Measurements from ENCODE around the gene MORC2. TPM values are rescaled to one million over a fixed set of nuclear protein-coding genes. Genes with fewer than 3 reads are reported as not detected.

MORC2 gene
- total and polyA plus RNA-seq, 2 of the 13 experiments (the other 11 are each of a cell fraction or from before 2014, with no cell fraction given): 11.9 to 18.3 TPM

DNA sequence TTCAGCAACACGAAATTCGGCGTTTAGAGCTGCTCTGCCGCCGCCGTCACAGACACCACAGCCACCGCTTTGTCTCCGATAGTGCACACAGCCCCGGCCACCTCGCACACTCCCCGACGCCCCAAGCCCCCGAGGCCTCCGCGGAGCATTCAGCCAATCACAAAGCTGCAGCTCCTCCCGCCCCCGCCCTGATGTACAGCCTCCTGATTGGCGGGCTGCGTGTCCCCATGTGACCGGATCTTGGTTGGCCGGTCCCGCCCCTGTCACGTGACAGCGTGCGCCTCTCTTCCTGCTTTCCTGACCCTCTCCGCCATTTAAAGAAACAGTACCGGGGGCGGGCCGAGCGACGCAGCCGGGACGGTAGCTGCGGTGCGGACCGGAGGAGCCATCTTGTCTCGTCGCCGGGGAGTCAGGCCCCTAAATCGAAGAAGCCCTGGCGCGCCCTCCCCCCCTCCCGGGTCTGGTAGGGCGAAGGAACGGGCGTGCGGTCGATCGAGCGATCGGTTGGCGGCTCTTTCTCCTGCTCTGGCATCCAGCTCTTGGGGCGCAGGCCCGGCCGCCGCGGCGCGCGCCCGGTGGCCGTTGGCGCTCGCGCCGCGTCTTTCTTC lies 454 bp upstream of the MORC2 start, which contains the start of gene TUG1 (continued):
- TF ChIP-seq, protein P1, sequence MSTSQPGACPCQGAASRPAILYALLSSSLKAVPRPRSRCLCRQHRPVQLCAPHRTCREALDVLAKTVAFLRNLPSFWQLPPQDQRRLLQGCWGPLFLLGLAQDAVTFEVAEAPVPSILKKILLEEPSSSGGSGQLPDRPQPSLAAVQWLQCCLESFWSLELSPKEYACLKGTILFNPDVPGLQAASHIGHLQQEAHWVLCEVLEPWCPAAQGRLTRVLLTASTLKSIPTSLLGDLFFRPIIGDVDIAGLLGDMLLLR (CRISPR knock-in tag; IDR thresholded peaks at IDR 0.05): peak; percentile 58; the same call in 1 of the 2 replicates
- TF ChIP-seq PITX1 (CRISPR knock-in tag; IDR thresholded peaks at IDR 0.05) (0 out of 2 replicates have a peak, but pooled peaks have one; percentile 37), NFRKB (IDR thresholded peaks at IDR 0.05) (no peak), SMAD1 (CRISPR knock-in tag; IDR thresholded peaks at IDR 0.05; ENCODE audit: borderline replicate concordance, low read depth) (no peak), RAD51 (IDR thresholded peaks at IDR 0.05; ENCODE audit: borderline replicate concordance) (peak; percentile 99), ZNF207 (IDR thresholded peaks at IDR 0.05; ENCODE audit: borderline replicate concordance) (peak; percentile 90; the same call in 1 of the 2 replicates), NCOR1 (IDR thresholded peaks at IDR 0.05; ENCODE audit: borderline replicate concordance, low read length) (no peak), KAT8 (CRISPR knock-in tag; IDR thresholded peaks at IDR 0.05) (peak; percentile 89), YY1 (IDR thresholded peaks at IDR 0.05; ENCODE audit: insufficient read depth, insufficient replicate concordance, low read depth, low read length) (peak; percentile 91), GATAD1 (CRISPR knock-in tag; IDR thresholded peaks at IDR 0.05) (peak; percentile 88), ZNF260 (CRISPR knock-in tag; IDR thresholded peaks at IDR 0.05; ENCODE audit: borderline replicate concordance, low read depth) (no peak), ZNF883 (CRISPR knock-in tag; IDR thresholded peaks at IDR 0.05; ENCODE audit: not compliant biosample characterization) (no peak), SATB2 (CRISPR knock-in tag; IDR thresholded peaks at IDR 0.05) (no peak), ATF2 (CRISPR knock-in tag; IDR thresholded peaks at IDR 0.05) (peak; percentile 27; the same call in 1 of the 2 replicates), CHD4 (IDR thresholded peaks at IDR 0.05; ENCODE audit: borderline replicate concordance, low read length) (no peak), CBFB (CRISPR knock-in tag; IDR thresholded peaks at IDR 0.05) (0 out of 2 replicates have a peak, but pooled peaks have one; percentile 2), ZKSCAN8 (CRISPR knock-in tag; IDR thresholded peaks at IDR 0.05; ENCODE audit: borderline replicate concordance) (no peak; the same call in 1 of the 2 replicates), FOXJ3 (CRISPR knock-in tag; IDR thresholded peaks at IDR 0.05; ENCODE audit: borderline replicate concordance) (no peak), E2F5 (CRISPR knock-in tag; conservative IDR thresholded peaks at IDR 0.05) (no peak; the same call in 1 of the 2 replicates), ZNF737 (CRISPR knock-in tag; IDR thresholded peaks at IDR 0.05; ENCODE audit: borderline replicate concordance) (no peak), FOSL2 (CRISPR knock-in tag; IDR thresholded peaks at IDR 0.05) (peak; percentile 31)
- TF ChIP-seq, protein P2, sequence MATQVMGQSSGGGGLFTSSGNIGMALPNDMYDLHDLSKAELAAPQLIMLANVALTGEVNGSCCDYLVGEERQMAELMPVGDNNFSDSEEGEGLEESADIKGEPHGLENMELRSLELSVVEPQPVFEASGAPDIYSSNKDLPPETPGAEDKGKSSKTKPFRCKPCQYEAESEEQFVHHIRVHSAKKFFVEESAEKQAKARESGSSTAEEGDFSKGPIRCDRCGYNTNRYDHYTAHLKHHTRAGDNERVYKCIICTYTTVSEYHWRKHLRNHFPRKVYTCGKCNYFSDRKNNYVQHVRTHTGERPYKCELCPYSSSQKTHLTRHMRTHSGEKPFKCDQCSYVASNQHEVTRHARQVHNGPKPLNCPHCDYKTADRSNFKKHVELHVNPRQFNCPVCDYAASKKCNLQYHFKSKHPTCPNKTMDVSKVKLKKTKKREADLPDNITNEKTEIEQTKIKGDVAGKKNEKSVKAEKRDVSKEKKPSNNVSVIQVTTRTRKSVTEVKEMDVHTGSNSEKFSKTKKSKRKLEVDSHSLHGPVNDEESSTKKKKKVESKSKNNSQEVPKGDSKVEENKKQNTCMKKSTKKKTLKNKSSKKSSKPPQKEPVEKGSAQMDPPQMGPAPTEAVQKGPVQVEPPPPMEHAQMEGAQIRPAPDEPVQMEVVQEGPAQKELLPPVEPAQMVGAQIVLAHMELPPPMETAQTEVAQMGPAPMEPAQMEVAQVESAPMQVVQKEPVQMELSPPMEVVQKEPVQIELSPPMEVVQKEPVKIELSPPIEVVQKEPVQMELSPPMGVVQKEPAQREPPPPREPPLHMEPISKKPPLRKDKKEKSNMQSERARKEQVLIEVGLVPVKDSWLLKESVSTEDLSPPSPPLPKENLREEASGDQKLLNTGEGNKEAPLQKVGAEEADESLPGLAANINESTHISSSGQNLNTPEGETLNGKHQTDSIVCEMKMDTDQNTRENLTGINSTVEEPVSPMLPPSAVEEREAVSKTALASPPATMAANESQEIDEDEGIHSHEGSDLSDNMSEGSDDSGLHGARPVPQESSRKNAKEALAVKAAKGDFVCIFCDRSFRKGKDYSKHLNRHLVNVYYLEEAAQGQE (IDR thresholded peaks at IDR 0.05; ENCODE audit: borderline replicate concordance in 1 of 2, low read depth in 1 of 2, low read length in 2 of 2): no peak
- TF ChIP-seq, protein P3, sequence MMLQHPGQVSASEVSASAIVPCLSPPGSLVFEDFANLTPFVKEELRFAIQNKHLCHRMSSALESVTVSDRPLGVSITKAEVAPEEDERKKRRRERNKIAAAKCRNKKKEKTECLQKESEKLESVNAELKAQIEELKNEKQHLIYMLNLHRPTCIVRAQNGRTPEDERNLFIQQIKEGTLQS (CRISPR knock-in tag; IDR thresholded peaks at IDR 0.05): no peak

Measured in HepG2 (cell line).